Kidney (tissue), 14 donors: Measurements from ENCODE around the gene UAP1L1. TPM values are rescaled to one million over a fixed set of nuclear protein-coding genes. Genes with fewer than 3 reads are reported as not detected.

Experiments used
- DNase-seq, 5 donors: peaks; one replicate each; pipeline ENCODE4 v3.0.0-alpha.2; 2013 to 2020
- FAIRE-seq: peaks from 2 replicates; lab custom pipeline; 2012; peaks lifted over from hg19 to GRCh38; lab: Jason Lieb, UNC
- H3K27ac ChIP-seq, 2 donors: one replicate each; pipeline ENCODE4 v1.7.0; 2013; ENCODE audit warnings: low read depth in 2 of 2, low read length in 2 of 2, inconsistent platforms in 1 of 2
- H3K27me3 ChIP-seq: one replicate; pipeline ENCODE4 v1.7.1; 2013; ENCODE audit warnings: low read length, inconsistent platforms; ENCODE audit not compliant: control insufficient read depth, insufficient read depth
- H3K36me3 ChIP-seq, 3 donors: one replicate each; pipeline versions ENCODE4 v1.7.0 to v1.7.1; 2013; ENCODE audit warnings: low read length in 3 of 3, control low read depth in 1 of 3, inconsistent platforms in 1 of 3; ENCODE audit not compliant: insufficient read depth in 3 of 3, control insufficient read depth in 2 of 3
- H3K4me1 ChIP-seq, 3 donors: one replicate each; pipeline versions ENCODE4 v1.7.0 to v1.7.1; 2013; ENCODE audit warnings: low read length in 3 of 3, inconsistent platforms in 1 of 3, low read depth in 1 of 3; ENCODE audit not compliant: control insufficient read depth in 2 of 3, insufficient read depth in 2 of 3
- H3K4me3 ChIP-seq, 3 donors: one replicate each; pipeline versions ENCODE4 v1.7.0 to v1.8.1; 2013; ENCODE audit warnings: low read length in 3 of 3, control low read depth in 1 of 3, inconsistent platforms in 1 of 3
- H3K9ac ChIP-seq, 3 donors: one replicate each; pipeline versions ENCODE4 v1.7.0 to v1.7.1; 2013; ENCODE audit warnings: low read length in 3 of 3, control low read depth in 1 of 3, inconsistent platforms in 1 of 3
- H3K9me3 ChIP-seq, 3 donors: one replicate each; pipeline versions ENCODE4 v1.7.0 to v1.7.1; 2013; ENCODE audit warnings: low read length in 3 of 3, control low read depth in 1 of 3, inconsistent platforms in 1 of 3; ENCODE audit not compliant: control insufficient read depth in 2 of 3, insufficient read depth in 1 of 3
- CTCF ChIP-seq: IDR thresholded peaks from 3 replicates; pipeline ENCODE4 v1.5.1; 2012; ENCODE audit warnings: mild to moderate bottlenecking, moderate library complexity, borderline replicate concordance; ENCODE audit not compliant: insufficient read depth; ENCODE audit errors: extremely low read depth
- intact Hi-C: fragments of 100-400 bp; cut with DNase I; formaldehyde crosslinking; loops from one replicate; pipeline ENCODE4 v1.11.1; 2022
- polyA plus RNA-seq: library from polyadenylated mRNA; stranded (reverse); fragments of 350-450 nt; fragmentation: Illumina TruSeq; extraction: RNeasy Lipid Tissue Mini Kit (QIAGEN cat#74804); gene quantifications from one replicate; pipeline ENCODE4 v1.2.3, GENCODE V29; 2014; ENCODE audit warnings: low read depth, low replicate concordance; ENCODE audit not compliant: insufficient read depth
- total RNA-seq: library from RNA; stranded (reverse); fragmentation: NEBNext Ultra II Directional; extraction: Animal tissue kit (Norgen Biotek cat#: 25700); gene quantifications from one replicate; pipeline ENCODE4 v1.2.1, GENCODE V29; 2021
- donor health status: control.
- donor health status: control.
- donor health status: control.
- donor health status: control.
- donor health status: control.
- donor health status: DM: yes; HTN: yes; CAD: no.
- donor health status: Normal renal cell carcinoma (clear cell type).

Gene UAP1L1
- total and polyA plus RNA-seq, 2 donors from 2014 or later: 12.7 to 14.4 TPM

- Histone ChIP-seq H3K36me3 (peaks cover 0 to 7% (median 0%) of the 10 kb centered on the region in 3 donors), H3K4me1 (peaks cover 0 to 16% (median 4%) of the 10 kb centered on the region in 3 donors), H3K27ac (no peak overlapping the region), H3K4me3 (no peak overlapping the region), H3K27me3 (peaks cover 7% of the 10 kb centered on the region), H3K9ac (no peak overlapping the region), H3K9me3 (no peaks in the 10 kb centered on the region)
- FAIRE-seq (no peak), DNase-seq (peak in 2 of 5 donors; percentile 52 to 73)
- TF ChIP-seq CTCF: no peak
- intact Hi-C loops: no loop called here
Observed at GRCh38 chr9:137074657-137075274, 2.6 kb upstream of the UAP1L1 start.

GRCh38 chr9:137075275-137075775 is 2.0 kb upstream of the UAP1L1 start:
- peaks cover 0 to 16% (median 4%) of the 10 kb centered on the region in 3 donors for H3K4me1 ChIP-seq

GRCh38 chr9:137076636-137077009 is 694 bp upstream of the UAP1L1 start:
- H3K9ac ChIP-seq: no peak overlapping the region

More at GRCh38 chr9:137075275-137075775, 2.0 kb upstream of the UAP1L1 start:
- TF ChIP-seq CTCF: no peak
- FAIRE-seq (no peak), DNase-seq (no peak)
- peaks cover 11% of the 10 kb centered on the region for H3K27me3 ChIP-seq
- no peak overlapping the region for H3K27ac ChIP-seq
- no peak overlapping the region for H3K9ac ChIP-seq
- H3K4me3 ChIP-seq: no peak overlapping the region
- no peaks in the 10 kb centered on the region for H3K9me3 ChIP-seq
- intact Hi-C loops: no loop called here
- peaks cover 0 to 9% (median 0%) of the 10 kb centered on the region in 3 donors for H3K36me3 ChIP-seq

More at GRCh38 chr9:137076636-137077009, 694 bp upstream of the UAP1L1 start:
- H3K27ac ChIP-seq: peak overlapping the region in 1 of 2 donors; percentile 9
- no peak for FAIRE-seq
- peaks cover 0 to 9% (median 0%) of the 10 kb centered on the region in 3 donors for H3K4me1 ChIP-seq
- H3K4me3 ChIP-seq: no peak overlapping the region
- peak in 1 of 5 donors; percentile 81 for DNase-seq
- H3K36me3 ChIP-seq: peaks cover 0 to 11% (median 0%) of the 10 kb centered on the region in 3 donors
- no peak for TF ChIP-seq CTCF
- H3K27me3 ChIP-seq: peaks cover 11% of the 10 kb centered on the region
- H3K9me3 ChIP-seq: no peaks in the 10 kb centered on the region
- intact Hi-C loops: no loop called here
